K562 (cell line): Measurements from ENCODE around the gene KYAT1. TPM values are rescaled to one million over a fixed set of nuclear protein-coding genes. Genes with fewer than 3 reads are reported as not detected.

Experiments used
- FOS ChIP-seq: IDR thresholded peaks from 3 replicates; pipeline ENCODE4 v1.6.1; 2011; ENCODE audit not compliant: insufficient read length; ENCODE audit errors: extremely low read depth
- GATA2 ChIP-seq: sonication (generic); formaldehyde crosslinking; IDR thresholded peaks from 2 replicates; pipeline ENCODE4 v1.4.0; 2020; ENCODE audit warnings: mild to moderate bottlenecking, missing genetic modification reagents
- KAT7 ChIP-seq: sonication (generic); formaldehyde crosslinking; IDR thresholded peaks from 2 replicates; pipeline ENCODE4 v1.8.0; 2022; ENCODE audit warnings: missing genetic modification reagents, mild to moderate bottlenecking, borderline replicate concordance
- NR2F6 ChIP-seq: fragments of 450-650 bp; formaldehyde crosslinking; IDR thresholded peaks from 2 replicates; pipeline ENCODE4 v1.4.0; 2020; ENCODE audit warnings: mild to moderate bottlenecking
- YY1 ChIP-seq, 3 experiments: IDR thresholded peaks; 2 replicates each; pipeline ENCODE4 v1.6.1; 2011; ENCODE audit warnings: low read length in 2 of 3, mild to moderate bottlenecking in 2 of 3, moderate library complexity in 2 of 3, borderline replicate concordance in 1 of 3, control low read depth in 1 of 3, low read depth in 1 of 3; ENCODE audit not compliant: insufficient read depth in 3 of 3, insufficient replicate concordance in 2 of 3, control insufficient read depth in 1 of 3, insufficient read length in 1 of 3; ENCODE audit errors: extremely low read depth in 1 of 3
- ZNF140 ChIP-seq: fragments of 250-450 bp; sonication (Bioruptor Pico); IDR thresholded peaks from 2 replicates; pipeline ENCODE4 v1.8.0; 2021; ENCODE audit warnings: moderate library complexity, mild to moderate bottlenecking, inconsistent platforms
- polyA plus RNA-seq, 8 experiments: library from polyadenylated mRNA; depleted of rRNA in 4 of 8; stranded (reverse) in 5 of 8; unstranded in 3 of 8; fragments of >200 nt; fragmentation: Nextera tagmentation in 2 of 8; fragmentation: Illumina TruSeq in 1 of 8; extraction: Ambion mirVana in 2 of 8; extraction: Trizol in 1 of 8; gene quantifications; 2 replicates each; pipeline versions ENCODE4 v1.2.1 to v1.2.3, GENCODE V29; 2011 to 2014; ENCODE audit warnings: inconsistent platforms in 1 of 8, missing spikeins in 1 of 8
- total RNA-seq, 7 experiments: library from RNA; depleted of rRNA in 6 of 7; stranded (reverse); fragments of >200 nt in 6 of 7; fragmentation: Illumina TruSeq in 2 of 7; extraction: Trizol in 2 of 7; gene quantifications; 2 replicates each; pipeline versions ENCODE4 v1.2.1 to v1.2.3, GENCODE V29; 2011 to 2021; ENCODE audit warnings: low replicate concordance in 1 of 7
- TF ChIP-seq, protein P1 (sequence below): fragments of 250-450 bp; sonication (Bioruptor Pico); IDR thresholded peaks from 2 replicates; pipeline ENCODE4 v1.4.0; 2020
- TF ChIP-seq, protein P2 (sequence below): sonication (generic); formaldehyde crosslinking; IDR thresholded peaks from 2 replicates; pipeline ENCODE4 v1.8.1; 2023; ENCODE audit warnings: mild to moderate bottlenecking, missing genetic modification reagents
- TF ChIP-seq, protein P3 (sequence below): sonication (generic); formaldehyde crosslinking; IDR thresholded peaks from 2 replicates; pipeline ENCODE4 v1.8.0; 2022; ENCODE audit warnings: mild to moderate bottlenecking, low read depth, missing genetic modification reagents
- TF ChIP-seq, protein P4 (sequence below): sonication (generic); formaldehyde crosslinking; IDR thresholded peaks from 2 replicates; pipeline ENCODE4 v1.8.0; 2022; ENCODE audit warnings: mild to moderate bottlenecking, missing genetic modification reagents
- TF ChIP-seq, protein P5 (sequence below): fragments of 200-800 bp; sonication (Bioruptor generic); IDR thresholded peaks from 2 replicates; pipeline ENCODE4 v1.6.1; 2016; ENCODE audit warnings: missing genetic modification characterization, missing compliant biosample characterization
- TF ChIP-seq, protein P6 (sequence below): fragments of 450-650 bp; IDR thresholded peaks from 2 replicates; pipeline ENCODE4 v1.7.1; 2018; ENCODE audit warnings: mild to moderate bottlenecking, low read depth; ENCODE audit not compliant: partially characterized antibody

KYAT1 gene
- total and polyA plus RNA-seq, 9 of the 15 experiments (the other 6 are each of a cell fraction or from before 2014, with no cell fraction given) = 6.4 to 16.8 (median 11.1) TPM

DNA sequence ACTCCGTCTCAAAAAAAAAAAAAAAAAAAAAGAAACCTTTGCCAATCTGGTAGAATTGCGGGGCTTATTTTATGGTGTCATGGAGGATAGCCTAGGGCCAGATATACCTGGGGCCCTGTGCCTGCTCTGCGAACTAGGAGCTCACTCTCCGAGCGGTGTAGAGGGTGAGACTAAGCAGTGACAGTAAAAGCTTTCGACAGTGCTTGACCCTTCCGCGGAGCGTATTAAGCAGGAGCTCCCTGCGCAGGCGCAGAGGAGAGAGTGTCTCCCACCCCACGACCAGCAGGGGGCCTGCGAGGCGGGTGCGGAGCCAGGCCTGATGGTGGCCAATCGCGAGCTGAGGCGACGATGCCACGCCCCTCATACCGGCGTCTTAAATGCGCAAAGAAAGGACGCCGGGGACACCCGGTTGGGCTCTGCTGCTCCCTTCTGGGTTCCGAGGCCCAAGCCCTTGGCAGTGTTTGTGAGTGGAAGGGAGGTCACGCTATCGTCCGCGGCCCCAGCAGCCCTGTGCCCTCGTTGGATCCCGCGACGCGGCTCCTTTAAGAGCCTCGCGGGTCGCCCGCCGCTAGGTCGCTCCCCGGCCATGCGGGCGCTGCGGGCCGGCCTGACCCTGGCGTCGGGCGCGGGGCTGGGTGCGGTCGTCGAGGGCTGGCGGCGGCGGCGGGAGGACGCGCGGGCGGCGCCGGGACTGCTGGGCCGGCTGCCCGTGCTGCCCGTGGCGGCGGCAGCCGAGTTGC is 63.5 kb downstream of the KYAT1 start, which contains the start of gene ENDOG (continued):
- TF ChIP-seq, protein P1, sequence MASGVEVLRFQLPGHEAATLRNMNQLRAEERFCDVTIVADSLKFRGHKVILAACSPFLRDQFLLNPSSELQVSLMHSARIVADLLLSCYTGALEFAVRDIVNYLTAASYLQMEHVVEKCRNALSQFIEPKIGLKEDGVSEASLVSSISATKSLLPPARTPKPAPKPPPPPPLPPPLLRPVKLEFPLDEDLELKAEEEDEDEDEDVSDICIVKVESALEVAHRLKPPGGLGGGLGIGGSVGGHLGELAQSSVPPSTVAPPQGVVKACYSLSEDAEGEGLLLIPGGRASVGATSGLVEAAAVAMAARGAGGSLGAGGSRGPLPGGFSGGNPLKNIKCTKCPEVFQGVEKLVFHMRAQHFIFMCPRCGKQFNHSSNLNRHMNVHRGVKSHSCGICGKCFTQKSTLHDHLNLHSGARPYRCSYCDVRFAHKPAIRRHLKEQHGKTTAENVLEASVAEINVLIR = 0 out of 2 replicates have a peak, but pooled peaks have one; percentile 43
- TF ChIP-seq KAT7 (CRISPR knock-in tag) (peak; percentile 63; the same call in 1 of the 2 replicates), NR2F6 (CRISPR knock-in tag) (no peak), ZNF140 (CRISPR knock-in tag) (no peak), YY1 (IDR thresholded peaks at IDR 0.05; ENCODE audit: borderline replicate concordance in 1 of 3, control insufficient read depth in 1 of 3, extremely low read depth in 1 of 3, insufficient read depth in 3 of 3, insufficient read length in 1 of 3, insufficient replicate concordance in 2 of 3, low read depth in 1 of 3, low read length in 2 of 3) (peak in 2 of 3 experiments; percentile 59 to 73), GATA2 (no peak), FOS (no peak)
- TF ChIP-seq, protein P2, sequence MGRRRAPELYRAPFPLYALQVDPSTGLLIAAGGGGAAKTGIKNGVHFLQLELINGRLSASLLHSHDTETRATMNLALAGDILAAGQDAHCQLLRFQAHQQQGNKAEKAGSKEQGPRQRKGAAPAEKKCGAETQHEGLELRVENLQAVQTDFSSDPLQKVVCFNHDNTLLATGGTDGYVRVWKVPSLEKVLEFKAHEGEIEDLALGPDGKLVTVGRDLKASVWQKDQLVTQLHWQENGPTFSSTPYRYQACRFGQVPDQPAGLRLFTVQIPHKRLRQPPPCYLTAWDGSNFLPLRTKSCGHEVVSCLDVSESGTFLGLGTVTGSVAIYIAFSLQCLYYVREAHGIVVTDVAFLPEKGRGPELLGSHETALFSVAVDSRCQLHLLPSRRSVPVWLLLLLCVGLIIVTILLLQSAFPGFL = no peak
- TF ChIP-seq, protein P3, sequence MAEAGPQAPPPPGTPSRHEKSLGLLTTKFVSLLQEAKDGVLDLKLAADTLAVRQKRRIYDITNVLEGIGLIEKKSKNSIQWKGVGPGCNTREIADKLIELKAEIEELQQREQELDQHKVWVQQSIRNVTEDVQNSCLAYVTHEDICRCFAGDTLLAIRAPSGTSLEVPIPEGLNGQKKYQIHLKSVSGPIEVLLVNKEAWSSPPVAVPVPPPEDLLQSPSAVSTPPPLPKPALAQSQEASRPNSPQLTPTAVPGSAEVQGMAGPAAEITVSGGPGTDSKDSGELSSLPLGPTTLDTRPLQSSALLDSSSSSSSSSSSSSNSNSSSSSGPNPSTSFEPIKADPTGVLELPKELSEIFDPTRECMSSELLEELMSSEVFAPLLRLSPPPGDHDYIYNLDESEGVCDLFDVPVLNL (CRISPR knock-in tag) = 0 out of 2 replicates have a peak, but pooled peaks have one; percentile 49
- TF ChIP-seq, protein P4, sequence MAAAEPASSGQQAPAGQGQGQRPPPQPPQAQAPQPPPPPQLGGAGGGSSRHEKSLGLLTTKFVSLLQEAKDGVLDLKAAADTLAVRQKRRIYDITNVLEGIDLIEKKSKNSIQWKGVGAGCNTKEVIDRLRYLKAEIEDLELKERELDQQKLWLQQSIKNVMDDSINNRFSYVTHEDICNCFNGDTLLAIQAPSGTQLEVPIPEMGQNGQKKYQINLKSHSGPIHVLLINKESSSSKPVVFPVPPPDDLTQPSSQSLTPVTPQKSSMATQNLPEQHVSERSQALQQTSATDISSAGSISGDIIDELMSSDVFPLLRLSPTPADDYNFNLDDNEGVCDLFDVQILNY (CRISPR knock-in tag) = peak; percentile 89
- TF ChIP-seq, protein P5, sequence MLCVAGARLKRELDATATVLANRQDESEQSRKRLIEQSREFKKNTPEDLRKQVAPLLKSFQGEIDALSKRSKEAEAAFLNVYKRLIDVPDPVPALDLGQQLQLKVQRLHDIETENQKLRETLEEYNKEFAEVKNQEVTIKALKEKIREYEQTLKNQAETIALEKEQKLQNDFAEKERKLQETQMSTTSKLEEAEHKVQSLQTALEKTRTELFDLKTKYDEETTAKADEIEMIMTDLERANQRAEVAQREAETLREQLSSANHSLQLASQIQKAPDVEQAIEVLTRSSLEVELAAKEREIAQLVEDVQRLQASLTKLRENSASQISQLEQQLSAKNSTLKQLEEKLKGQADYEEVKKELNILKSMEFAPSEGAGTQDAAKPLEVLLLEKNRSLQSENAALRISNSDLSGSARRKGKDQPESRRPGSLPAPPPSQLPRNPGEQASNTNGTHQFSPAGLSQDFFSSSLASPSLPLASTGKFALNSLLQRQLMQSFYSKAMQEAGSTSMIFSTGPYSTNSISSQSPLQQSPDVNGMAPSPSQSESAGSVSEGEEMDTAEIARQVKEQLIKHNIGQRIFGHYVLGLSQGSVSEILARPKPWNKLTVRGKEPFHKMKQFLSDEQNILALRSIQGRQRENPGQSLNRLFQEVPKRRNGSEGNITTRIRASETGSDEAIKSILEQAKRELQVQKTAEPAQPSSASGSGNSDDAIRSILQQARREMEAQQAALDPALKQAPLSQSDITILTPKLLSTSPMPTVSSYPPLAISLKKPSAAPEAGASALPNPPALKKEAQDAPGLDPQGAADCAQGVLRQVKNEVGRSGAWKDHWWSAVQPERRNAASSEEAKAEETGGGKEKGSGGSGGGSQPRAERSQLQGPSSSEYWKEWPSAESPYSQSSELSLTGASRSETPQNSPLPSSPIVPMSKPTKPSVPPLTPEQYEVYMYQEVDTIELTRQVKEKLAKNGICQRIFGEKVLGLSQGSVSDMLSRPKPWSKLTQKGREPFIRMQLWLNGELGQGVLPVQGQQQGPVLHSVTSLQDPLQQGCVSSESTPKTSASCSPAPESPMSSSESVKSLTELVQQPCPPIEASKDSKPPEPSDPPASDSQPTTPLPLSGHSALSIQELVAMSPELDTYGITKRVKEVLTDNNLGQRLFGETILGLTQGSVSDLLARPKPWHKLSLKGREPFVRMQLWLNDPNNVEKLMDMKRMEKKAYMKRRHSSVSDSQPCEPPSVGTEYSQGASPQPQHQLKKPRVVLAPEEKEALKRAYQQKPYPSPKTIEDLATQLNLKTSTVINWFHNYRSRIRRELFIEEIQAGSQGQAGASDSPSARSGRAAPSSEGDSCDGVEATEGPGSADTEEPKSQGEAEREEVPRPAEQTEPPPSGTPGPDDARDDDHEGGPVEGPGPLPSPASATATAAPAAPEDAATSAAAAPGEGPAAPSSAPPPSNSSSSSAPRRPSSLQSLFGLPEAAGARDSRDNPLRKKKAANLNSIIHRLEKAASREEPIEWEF = no peak
- TF ChIP-seq, protein P6, sequence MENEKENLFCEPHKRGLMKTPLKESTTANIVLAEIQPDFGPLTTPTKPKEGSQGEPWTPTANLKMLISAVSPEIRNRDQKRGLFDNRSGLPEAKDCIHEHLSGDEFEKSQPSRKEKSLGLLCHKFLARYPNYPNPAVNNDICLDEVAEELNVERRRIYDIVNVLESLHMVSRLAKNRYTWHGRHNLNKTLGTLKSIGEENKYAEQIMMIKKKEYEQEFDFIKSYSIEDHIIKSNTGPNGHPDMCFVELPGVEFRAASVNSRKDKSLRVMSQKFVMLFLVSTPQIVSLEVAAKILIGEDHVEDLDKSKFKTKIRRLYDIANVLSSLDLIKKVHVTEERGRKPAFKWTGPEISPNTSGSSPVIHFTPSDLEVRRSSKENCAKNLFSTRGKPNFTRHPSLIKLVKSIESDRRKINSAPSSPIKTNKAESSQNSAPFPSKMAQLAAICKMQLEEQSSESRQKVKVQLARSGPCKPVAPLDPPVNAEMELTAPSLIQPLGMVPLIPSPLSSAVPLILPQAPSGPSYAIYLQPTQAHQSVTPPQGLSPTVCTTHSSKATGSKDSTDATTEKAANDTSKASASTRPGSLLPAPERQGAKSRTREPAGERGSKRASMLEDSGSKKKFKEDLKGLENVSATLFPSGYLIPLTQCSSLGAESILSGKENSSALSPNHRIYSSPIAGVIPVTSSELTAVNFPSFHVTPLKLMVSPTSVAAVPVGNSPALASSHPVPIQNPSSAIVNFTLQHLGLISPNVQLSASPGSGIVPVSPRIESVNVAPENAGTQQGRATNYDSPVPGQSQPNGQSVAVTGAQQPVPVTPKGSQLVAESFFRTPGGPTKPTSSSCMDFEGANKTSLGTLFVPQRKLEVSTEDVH = no peak
